GM12873 (cell line): ENCODE data around the gene THRA.

Experiments
- TF ChIP-seq, protein P1 (sequence below): IDR thresholded peaks from 2 replicates; pipeline ENCODE4 v1.5.1; 2012; ENCODE audit warnings: low read depth, mild to moderate bottlenecking, moderate library complexity, low read length, control low read depth; ENCODE audit not compliant: insufficient read depth; ENCODE audit errors: missing control alignments

The THRA gene

GRCh38 chr17:40024901-40025300 lies 37.9 kb upstream of the THRA start:
- TF ChIP-seq, protein P1, sequence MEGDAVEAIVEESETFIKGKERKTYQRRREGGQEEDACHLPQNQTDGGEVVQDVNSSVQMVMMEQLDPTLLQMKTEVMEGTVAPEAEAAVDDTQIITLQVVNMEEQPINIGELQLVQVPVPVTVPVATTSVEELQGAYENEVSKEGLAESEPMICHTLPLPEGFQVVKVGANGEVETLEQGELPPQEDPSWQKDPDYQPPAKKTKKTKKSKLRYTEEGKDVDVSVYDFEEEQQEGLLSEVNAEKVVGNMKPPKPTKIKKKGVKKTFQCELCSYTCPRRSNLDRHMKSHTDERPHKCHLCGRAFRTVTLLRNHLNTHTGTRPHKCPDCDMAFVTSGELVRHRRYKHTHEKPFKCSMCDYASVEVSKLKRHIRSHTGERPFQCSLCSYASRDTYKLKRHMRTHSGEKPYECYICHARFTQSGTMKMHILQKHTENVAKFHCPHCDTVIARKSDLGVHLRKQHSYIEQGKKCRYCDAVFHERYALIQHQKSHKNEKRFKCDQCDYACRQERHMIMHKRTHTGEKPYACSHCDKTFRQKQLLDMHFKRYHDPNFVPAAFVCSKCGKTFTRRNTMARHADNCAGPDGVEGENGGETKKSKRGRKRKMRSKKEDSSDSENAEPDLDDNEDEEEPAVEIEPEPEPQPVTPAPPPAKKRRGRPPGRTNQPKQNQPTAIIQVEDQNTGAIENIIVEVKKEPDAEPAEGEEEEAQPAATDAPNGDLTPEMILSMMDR, result no peak

DNA sequence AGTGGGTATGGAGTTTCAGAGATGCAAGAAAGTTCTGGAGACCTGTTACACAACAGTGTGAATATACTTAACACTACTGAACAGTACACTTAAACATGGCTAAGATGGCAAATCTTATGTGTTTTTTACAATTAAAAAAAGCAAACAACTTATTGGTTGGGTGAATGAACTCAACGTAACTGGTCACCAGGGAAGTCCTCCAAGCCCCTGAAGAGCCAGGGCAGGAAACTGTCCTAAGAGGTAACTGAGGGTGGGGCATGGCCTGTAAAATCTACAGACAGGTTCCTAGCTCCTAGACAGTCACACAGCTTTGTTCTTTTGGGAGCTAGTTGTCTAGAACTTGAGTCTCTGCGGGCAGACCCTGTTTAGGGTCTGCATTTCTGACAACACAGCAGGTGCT lies 37.2 kb upstream of the THRA start:
- TF ChIP-seq, protein P1, result no peak

DNA sequence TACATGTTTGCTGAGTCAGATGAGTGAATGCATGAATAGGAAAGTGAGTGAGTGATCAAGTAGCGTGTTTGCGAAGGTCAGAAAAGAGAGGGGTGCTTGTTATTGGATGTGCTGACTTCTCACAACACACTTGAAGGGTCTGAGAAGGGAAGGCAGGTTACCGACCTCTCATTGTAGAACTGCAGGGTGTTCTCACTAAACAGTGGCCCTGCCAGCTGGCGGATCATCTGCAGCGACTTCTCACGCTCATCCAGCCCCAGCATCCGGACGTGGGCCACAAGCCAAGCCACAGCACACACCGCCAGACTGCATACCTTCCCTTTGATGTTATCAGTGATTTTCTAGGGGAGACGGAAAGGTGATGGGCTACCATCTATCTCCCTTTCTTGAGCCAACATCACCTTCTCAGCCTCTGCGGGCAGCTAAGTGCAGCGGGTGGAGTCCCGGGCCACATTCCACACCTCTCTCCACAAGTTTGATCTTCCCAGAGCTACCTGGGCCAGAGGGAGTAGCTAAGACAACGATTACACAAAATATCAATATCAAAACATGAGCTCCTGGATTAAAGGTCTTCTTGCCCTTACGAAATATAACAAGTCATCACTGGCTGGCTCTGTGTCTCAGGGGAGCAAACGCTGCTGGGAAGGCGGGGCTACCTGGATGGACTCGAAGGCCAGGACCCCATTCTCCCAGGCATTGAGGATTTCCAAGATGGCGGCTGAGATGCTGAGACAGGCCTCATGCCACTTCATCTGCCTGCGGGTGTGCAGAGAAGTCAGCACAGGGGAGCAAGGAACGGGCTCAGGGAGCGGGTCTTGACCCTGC lies 36.6 kb upstream of the THRA start:
- TF ChIP-seq, protein P1, result no peak

GRCh38 chr17:40026816-40027613 lies 35.8 kb upstream of the THRA start:
- TF ChIP-seq, protein P1, result peak; percentile 93

- TF ChIP-seq, protein P1, result no peak
These were observed 35.2 kb upstream of the THRA start for GRCh38 chr17:40027614-40028012.

DNA sequence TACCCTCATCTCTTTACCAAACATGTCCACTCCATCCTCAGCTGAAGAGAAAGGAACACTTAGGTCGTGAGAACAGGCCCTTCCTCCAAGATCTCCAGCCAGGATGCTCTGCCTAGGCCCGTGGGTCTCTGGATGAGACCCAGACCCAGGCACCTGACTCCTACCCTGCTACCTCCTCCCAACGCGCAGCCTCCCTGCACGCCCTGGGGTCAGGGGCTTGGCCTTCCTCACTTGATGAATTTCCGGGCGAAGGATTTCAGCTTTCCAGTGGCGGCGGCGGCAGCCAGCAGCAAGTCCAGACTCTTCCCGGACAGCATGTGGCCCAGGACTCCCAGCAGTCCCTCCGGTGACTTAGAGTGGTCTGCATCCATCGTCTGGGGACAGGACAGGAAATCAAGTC lies 34.2 kb upstream of the THRA start:
- TF ChIP-seq, protein P1, result no peak

DNA sequence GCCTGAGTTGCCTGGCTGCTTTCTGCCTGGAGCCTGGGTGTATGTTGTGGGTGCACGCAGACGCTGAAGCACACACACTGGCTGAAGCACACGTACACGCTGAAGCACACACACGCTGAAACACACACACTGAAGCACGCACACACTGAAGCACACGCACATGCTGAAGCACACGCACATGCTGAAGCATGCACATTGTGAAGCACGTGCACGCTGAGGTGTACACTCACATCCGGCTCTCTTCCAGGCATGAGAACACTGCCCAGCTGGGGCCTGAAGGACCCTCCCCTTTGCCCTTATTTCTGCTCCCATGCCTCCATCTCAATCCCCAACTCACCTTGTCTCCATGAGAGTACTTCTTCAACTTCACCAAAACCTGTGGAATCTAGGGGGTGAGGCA lies 31.1 kb upstream of the THRA start:
- TF ChIP-seq, protein P1, result no peak
